HL-60 (cell line): ENCODE results near the gene EIF2AK3.

Experiments
- DNase-seq, 2 experiments: peaks; one replicate each; pipeline ENCODE4 v3.0.0-alpha.2; 2010 to 2020; ENCODE audit warnings: low read depth in 1 of 2, low spot score in 1 of 2
- H3K27ac ChIP-seq: fragments of 250-450 bp; sonication (Bioruptor Pico); replicated peaks from 2 replicates; pipeline ENCODE4 v1.5.1; 2020; ENCODE audit warnings: mild to moderate bottlenecking, moderate library complexity
- H3K27me3 ChIP-seq: fragments of 250-450 bp; sonication (Bioruptor Pico); 2 replicates; pipeline ENCODE4 v1.5.1; 2021; ENCODE audit warnings: mild to moderate bottlenecking, moderate library complexity; ENCODE audit not compliant: insufficient read depth, poor library complexity, severe bottlenecking
- H3K4me3 ChIP-seq: replicated peaks from 2 replicates; pipeline ENCODE4 v1.5.1; 2011; ENCODE audit warnings: mild to moderate bottlenecking, control low read depth, low read length; ENCODE audit not compliant: insufficient read depth
- GABPA ChIP-seq: IDR thresholded peaks from 2 replicates; pipeline ENCODE4 v1.6.1; 2012; ENCODE audit warnings: low read depth
- POLR2AphosphoS5 ChIP-seq: IDR thresholded peaks from 2 replicates; pipeline ENCODE4 v1.6.1; 2012; ENCODE audit warnings: low read depth
- SPI1 ChIP-seq: IDR thresholded peaks from 2 replicates; pipeline ENCODE4 v1.6.1; 2012; ENCODE audit warnings: low read depth, mild to moderate bottlenecking, borderline replicate concordance
- TF ChIP-seq, protein P1 (sequence below): IDR thresholded peaks from one replicate; pipeline ENCODE4 v1.5.1; 2011; ENCODE audit warnings: low read length, control low read depth, inconsistent platforms; ENCODE audit not compliant: insufficient read depth
- TF ChIP-seq, protein P2 (sequence below): IDR thresholded peaks from 2 replicates; pipeline ENCODE4 v1.6.1; 2012; ENCODE audit warnings: low read depth; ENCODE audit not compliant: insufficient replicate concordance

Gene EIF2AK3

DNA sequence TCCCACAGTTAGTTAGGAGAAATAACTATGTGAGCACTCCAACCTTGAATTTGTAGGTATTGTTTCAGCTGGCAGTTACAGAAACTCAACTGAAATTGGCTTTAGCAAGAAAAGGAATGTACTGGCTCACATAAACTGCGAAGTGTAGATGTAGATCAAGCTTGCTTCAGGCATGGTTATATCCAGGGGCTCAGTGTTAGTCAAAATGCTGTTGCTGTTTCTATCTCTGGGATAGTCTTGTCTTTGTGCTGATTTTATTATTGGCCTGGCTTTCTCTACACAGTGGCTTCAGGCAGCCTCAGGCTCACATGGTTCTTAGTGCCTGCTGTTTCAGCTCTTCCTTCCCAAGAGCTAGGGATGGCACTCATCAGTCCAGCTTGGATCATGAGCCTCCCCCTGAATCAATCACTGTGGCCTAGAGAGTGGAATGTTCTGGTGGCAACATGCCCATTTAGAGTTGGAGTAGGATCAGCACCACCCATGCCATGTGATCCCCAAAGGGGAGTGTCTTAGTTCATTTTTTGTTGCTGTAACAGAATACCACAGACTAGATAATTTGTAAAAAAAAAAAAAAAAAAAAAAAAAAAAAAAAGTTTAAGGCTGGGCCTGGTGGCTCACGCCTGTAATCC, 105.7 kb downstream of the EIF2AK3 start:
- Histone ChIP-seq H3K27ac (no peak overlapping the region), H3K4me3 (no peak overlapping the region), H3K27me3 (peaks cover 2% of the 10 kb centered on the region)
- no peak for TF ChIP-seq SPI1
- no peak for TF ChIP-seq POLR2AphosphoS5
- TF ChIP-seq, protein P1, sequence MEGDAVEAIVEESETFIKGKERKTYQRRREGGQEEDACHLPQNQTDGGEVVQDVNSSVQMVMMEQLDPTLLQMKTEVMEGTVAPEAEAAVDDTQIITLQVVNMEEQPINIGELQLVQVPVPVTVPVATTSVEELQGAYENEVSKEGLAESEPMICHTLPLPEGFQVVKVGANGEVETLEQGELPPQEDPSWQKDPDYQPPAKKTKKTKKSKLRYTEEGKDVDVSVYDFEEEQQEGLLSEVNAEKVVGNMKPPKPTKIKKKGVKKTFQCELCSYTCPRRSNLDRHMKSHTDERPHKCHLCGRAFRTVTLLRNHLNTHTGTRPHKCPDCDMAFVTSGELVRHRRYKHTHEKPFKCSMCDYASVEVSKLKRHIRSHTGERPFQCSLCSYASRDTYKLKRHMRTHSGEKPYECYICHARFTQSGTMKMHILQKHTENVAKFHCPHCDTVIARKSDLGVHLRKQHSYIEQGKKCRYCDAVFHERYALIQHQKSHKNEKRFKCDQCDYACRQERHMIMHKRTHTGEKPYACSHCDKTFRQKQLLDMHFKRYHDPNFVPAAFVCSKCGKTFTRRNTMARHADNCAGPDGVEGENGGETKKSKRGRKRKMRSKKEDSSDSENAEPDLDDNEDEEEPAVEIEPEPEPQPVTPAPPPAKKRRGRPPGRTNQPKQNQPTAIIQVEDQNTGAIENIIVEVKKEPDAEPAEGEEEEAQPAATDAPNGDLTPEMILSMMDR = no peak
- TF ChIP-seq GABPA = no peak
- TF ChIP-seq, protein P2, sequence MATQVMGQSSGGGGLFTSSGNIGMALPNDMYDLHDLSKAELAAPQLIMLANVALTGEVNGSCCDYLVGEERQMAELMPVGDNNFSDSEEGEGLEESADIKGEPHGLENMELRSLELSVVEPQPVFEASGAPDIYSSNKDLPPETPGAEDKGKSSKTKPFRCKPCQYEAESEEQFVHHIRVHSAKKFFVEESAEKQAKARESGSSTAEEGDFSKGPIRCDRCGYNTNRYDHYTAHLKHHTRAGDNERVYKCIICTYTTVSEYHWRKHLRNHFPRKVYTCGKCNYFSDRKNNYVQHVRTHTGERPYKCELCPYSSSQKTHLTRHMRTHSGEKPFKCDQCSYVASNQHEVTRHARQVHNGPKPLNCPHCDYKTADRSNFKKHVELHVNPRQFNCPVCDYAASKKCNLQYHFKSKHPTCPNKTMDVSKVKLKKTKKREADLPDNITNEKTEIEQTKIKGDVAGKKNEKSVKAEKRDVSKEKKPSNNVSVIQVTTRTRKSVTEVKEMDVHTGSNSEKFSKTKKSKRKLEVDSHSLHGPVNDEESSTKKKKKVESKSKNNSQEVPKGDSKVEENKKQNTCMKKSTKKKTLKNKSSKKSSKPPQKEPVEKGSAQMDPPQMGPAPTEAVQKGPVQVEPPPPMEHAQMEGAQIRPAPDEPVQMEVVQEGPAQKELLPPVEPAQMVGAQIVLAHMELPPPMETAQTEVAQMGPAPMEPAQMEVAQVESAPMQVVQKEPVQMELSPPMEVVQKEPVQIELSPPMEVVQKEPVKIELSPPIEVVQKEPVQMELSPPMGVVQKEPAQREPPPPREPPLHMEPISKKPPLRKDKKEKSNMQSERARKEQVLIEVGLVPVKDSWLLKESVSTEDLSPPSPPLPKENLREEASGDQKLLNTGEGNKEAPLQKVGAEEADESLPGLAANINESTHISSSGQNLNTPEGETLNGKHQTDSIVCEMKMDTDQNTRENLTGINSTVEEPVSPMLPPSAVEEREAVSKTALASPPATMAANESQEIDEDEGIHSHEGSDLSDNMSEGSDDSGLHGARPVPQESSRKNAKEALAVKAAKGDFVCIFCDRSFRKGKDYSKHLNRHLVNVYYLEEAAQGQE = no peak
- DNase-seq = no peak

DNA sequence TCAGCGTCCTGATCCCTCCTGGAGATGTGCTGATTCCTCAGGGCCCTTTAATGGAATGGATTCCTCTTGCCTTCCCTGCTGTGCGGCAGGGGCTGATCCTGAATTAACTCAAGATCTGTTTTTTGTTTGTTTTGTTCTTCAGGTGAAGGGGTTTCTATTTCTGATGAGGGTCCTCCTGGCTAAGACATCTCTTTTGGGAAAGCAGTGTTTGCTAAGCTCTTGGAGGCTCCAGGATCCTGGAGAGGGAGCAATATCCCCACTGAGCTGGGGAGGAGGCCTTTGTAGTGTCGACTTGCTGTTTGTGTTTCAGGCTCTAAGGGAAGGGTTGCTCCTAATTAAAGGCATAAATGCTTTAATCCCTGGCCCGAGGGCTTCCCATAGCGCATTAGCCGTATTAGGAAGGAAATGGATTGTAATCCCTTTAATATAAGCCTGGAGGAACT, 109.5 kb downstream of the EIF2AK3 start:
- peaks cover 2% of the 10 kb centered on the region for H3K27me3 ChIP-seq
- no peak for TF ChIP-seq GABPA
- TF ChIP-seq SPI1 = no peak
- TF ChIP-seq, protein P2 = no peak
- TF ChIP-seq, protein P1 = no peak
- no peak for TF ChIP-seq POLR2AphosphoS5
- no peak for DNase-seq

More for the DNA sequence above, 109.5 kb downstream of the EIF2AK3 start:
- Histone ChIP-seq H3K27ac (no peak overlapping the region), H3K4me3 (no peak overlapping the region)
